HUES6 (cell line): ENCODE results near the gene XRCC5.
"Not testable (repeated sequence)": the region's sequence is repeated elsewhere in the genome, so short reads cannot be mapped to it uniquely, and the experiment has no call there.

ENCODE experiments used
- H3K27ac ChIP-seq: 2 replicates; pipeline ENCODE4 v1.7.0; 2013; ENCODE audit warnings: low read depth, mild to moderate bottlenecking, low read length, inconsistent platforms
- H3K27me3 ChIP-seq: 2 replicates; pipeline ENCODE4 v1.6.1; 2013; ENCODE audit warnings: low read length; ENCODE audit not compliant: control insufficient read depth, insufficient read depth
- H3K36me3 ChIP-seq: 2 replicates; pipeline ENCODE4 v1.6.1; 2013; ENCODE audit warnings: low read length; ENCODE audit not compliant: control insufficient read depth, insufficient read depth
- H3K4me1 ChIP-seq: 2 replicates; pipeline ENCODE4 v1.6.1; 2013; ENCODE audit warnings: low read length; ENCODE audit not compliant: control insufficient read depth, insufficient read depth
- H3K4me3 ChIP-seq: 2 replicates; pipeline ENCODE4 v1.5.1; 2013; ENCODE audit warnings: low read depth, low read length
- H3K9ac ChIP-seq: one replicate; pipeline ENCODE4 v1.6.1; 2013; ENCODE audit warnings: mild to moderate bottlenecking, low read length
- H3K9me3 ChIP-seq: 2 replicates; pipeline ENCODE4 v1.6.1; 2013; ENCODE audit warnings: low read depth, low read length; ENCODE audit not compliant: control insufficient read depth, insufficient read depth

The XRCC5 gene

GRCh38 chr2:216202626-216203250, 93.6 kb downstream of the XRCC5 start:
- H3K27me3 ChIP-seq = no peaks in the 10 kb centered on the region
- no peak overlapping the region for H3K4me3 ChIP-seq
- no peak overlapping the region for H3K9ac ChIP-seq
- H3K4me1 ChIP-seq = no peaks in the 10 kb centered on the region
- H3K27ac ChIP-seq = no peak overlapping the region
- peaks cover 97% of the 10 kb centered on the region for H3K36me3 ChIP-seq
- H3K9me3 ChIP-seq = no peaks in the 10 kb centered on the region

DNA sequence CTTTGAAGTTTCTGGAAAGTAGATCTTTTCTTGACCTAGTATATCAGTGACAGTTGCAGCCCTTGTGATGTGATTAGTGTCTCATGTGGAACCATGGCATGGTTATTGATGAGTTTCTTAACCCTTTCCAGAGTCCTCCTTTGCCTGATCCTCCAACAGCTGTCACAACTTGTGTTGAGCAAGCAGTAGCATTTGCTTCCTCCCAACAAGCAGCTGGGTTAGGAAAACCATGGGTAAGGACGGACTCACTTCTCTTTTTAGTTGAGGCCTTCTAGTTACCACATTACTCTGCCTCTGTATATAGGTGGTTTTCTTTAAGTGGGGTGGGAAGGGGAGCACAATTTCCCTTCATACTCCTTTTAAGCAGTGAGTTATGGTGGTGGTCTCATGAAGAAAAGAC, 96.3 kb downstream of the XRCC5 start:
- Histone ChIP-seq H3K9me3 (no peaks in the 10 kb centered on the region), H3K27ac (no peak overlapping the region), H3K4me3 (no peak overlapping the region), H3K27me3 (no peaks in the 10 kb centered on the region), H3K36me3 (peaks cover 82% of the 10 kb centered on the region), H3K4me1 (0 out of 2 replicates have a peak, but pooled peaks cover 5% of the 10 kb centered on the region), H3K9ac (no peak overlapping the region)

DNA sequence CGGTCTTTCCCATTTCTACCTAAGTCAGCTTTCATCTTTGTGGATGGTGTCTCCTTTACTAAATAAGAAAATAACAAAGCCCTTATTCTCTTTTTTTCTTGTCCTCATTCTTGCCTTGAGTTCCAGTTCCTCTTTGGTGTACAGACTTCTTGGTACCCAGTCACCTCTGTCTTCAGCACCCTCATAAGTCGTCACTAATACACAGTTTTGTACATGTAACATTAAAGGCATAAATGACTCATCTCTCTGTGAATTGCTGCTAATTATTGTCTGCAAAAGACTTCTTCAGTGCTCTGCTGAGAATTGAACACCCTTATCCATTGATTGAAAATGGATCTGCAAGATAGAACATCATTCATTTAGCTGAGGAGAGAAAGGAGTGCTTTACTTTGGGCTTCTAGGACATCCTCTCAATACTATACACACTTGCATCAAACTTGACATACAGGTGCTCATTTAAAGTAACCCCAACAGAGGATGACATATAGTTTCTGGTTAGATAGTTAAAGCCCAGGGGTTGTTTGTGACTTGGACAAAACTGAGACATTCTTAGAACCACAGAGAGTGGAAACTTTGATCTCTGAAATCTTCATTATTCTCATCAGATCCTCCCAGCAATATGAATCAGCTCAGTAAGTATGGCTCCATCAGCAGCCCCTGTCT, 97.0 kb downstream of the XRCC5 start:
- Histone ChIP-seq H3K27ac (no peak overlapping the region), H3K9ac (no peak overlapping the region), H3K36me3 (peaks cover 75% of the 10 kb centered on the region), H3K4me3 (no peak overlapping the region), H3K4me1 (0 out of 2 replicates have a peak, but pooled peaks cover 5% of the 10 kb centered on the region), H3K27me3 (no peaks in the 10 kb centered on the region), H3K9me3 (no peaks in the 10 kb centered on the region)

DNA sequence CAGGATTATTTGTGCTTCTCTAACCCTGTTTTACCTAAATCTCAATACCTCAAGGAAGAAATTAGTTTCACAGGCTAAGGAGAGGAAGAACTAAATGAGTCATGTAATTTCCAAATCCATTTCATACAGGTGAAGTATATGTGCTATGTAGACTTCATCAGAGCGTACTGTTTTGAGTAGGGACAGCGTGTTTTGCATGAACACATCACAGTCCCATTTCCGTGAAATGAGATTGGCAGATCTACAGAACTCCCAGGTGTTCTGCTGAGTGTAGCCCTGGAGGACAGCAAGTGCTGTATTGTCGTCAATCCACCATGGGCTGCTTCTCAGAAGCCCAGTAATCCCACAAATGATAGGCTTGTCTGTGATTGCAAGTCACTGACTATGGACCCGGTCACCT, 97.7 kb downstream of the XRCC5 start:
- Histone ChIP-seq H3K4me1 (0 out of 2 replicates have a peak, but pooled peaks cover 5% of the 10 kb centered on the region), H3K36me3 (peaks cover 68% of the 10 kb centered on the region), H3K27me3 (no peaks in the 10 kb centered on the region), H3K27ac (no peak overlapping the region), H3K4me3 (no peak overlapping the region), H3K9ac (no peak overlapping the region), H3K9me3 (no peaks in the 10 kb centered on the region)

DNA sequence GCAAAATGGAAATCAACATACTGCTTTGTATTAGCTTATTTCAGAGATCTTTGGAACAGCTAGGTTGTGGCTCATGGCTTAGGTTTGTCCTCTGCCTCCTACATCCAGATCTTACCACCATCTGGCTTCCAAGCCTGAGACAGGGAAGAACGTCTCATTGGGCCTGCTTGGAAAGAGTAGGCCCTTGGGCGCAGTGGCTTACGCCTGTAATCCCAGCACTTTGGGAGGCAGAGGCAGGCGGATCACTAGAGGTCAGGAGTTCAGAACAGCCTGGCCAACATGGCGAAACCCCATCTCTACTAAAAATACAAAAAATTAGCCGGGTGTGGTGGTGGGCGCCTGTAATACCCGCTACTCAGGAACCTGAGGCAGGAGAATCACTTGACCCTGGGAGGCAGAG, 99.5 kb downstream of the XRCC5 start:
- not testable (repeated sequence) for H3K27ac ChIP-seq, H3K4me1 ChIP-seq, H3K9me3 ChIP-seq, H3K4me3 ChIP-seq, H3K27me3 ChIP-seq, H3K9ac ChIP-seq
- peaks cover 51% of the 10 kb centered on the region for H3K36me3 ChIP-seq

DNA sequence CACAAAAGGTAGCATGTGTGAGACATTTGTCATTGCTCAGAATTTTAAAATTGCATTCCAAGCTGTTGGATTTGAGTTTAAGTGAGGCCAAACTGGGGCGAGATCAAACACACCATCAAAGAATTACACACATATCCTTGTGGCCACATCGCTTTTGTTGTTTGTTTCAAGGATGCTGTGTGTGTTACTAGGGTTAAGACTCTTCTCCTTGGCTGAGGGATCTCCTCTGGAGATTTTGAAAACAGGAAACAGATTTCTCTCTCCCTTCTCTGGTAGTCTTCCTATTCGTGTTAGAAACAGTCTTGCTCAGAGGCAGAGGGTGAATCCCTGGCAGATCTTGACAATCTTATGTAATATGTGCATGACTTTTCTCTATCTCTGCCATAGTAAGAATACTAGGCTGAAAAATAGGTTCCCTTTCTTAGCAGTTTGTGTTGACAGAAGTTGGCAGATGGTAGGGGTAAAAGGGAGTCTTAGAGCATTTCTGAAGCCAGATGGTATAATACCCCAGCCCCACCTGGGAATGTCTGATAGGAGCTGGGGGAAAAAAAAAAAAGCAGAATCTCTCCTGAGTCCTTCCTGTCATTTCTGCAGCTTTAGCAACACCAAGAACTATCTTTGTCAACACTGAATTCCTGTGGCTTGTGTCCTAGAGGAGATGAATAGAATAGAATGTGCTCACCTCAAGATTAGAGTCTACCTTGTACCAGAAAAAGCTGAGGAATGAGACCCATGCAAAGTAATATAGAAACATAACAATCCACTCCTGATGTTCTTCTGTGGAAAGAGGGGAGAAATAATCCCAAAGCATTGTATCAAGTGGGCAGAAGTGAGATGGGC, 101.8 kb downstream of the XRCC5 start:
- Histone ChIP-seq H3K9me3 (no peaks in the 10 kb centered on the region), H3K27ac (no peak overlapping the region), H3K36me3 (peaks cover 28% of the 10 kb centered on the region), H3K4me1 (0 out of 2 replicates have a peak, but pooled peaks cover 5% of the 10 kb centered on the region), H3K27me3 (no peaks in the 10 kb centered on the region), H3K4me3 (no peak overlapping the region), H3K9ac (no peak overlapping the region)

DNA sequence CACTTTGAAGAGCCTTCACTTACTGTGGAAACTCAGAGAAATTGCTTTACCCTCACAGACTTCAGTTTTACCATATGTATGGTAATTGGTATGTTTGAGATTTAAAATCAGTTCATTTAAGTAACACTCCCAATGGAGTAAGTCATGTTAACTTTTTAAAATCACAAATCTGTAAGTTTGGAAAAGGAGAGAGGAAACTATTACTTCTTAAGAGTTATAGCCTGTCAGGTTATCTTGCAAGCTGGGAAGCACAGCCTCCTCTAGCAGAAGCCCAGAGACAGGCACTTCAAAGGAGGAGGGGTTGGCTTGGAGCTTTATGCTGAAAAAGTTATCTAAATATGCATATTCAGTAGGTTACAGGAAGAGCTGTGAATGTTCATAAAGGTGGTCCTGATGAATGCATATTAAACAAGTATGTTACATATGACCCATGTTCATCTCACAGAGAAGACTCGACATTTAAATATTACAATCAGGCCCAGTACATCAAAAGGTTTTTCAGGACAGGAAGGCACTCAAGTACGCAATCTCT, 102.5 kb downstream of the XRCC5 start:
- no peaks in the 10 kb centered on the region for H3K9me3 ChIP-seq
- H3K4me3 ChIP-seq = no peak overlapping the region
- H3K36me3 ChIP-seq = peaks cover 20% of the 10 kb centered on the region
- H3K27ac ChIP-seq = no peak overlapping the region
- no peak overlapping the region for H3K9ac ChIP-seq
- H3K4me1 ChIP-seq = peaks cover 6% of the 10 kb centered on the region; the same call in 1 of the 2 replicates
- H3K27me3 ChIP-seq = no peaks in the 10 kb centered on the region

DNA sequence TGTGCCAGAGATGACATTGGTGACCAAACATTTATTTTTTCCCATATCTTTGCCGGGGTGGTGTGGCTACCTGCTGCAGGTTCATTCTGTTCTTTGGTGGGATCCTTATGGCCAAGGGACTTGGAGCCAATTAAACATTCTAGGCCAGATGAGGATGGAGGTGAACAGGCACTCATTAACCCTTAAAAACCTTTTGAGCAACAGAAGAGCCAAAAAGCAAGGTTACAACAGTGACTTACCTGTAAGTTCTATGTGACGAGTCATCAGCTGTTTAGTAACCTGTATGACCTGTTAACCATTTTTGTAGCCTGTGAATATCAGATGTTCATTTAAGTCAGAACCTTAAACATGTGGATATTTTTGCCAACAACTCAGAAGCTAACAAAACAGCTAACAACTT, 105.6 kb downstream of the XRCC5 start:
- 0 out of 2 replicates have a peak, but pooled peaks cover under 1% of the 10 kb centered on the region for H3K36me3 ChIP-seq

GRCh38 chr2:216215658-216216390, 106.7 kb downstream of the XRCC5 start:
- Histone ChIP-seq H3K27me3 (no peaks in the 10 kb centered on the region), H3K4me3 (no peak overlapping the region), H3K27ac (no peak overlapping the region), H3K9me3 (no peaks in the 10 kb centered on the region), H3K9ac (no peak overlapping the region), H3K4me1 (peaks cover 11% of the 10 kb centered on the region; the same call in 1 of the 2 replicates), H3K36me3 (no peaks in the 10 kb centered on the region)

More for the DNA sequence above, 105.6 kb downstream of the XRCC5 start:
- H3K9ac ChIP-seq = no peak overlapping the region
- H3K27ac ChIP-seq = no peak overlapping the region
- no peaks in the 10 kb centered on the region for H3K9me3 ChIP-seq
- H3K4me3 ChIP-seq = no peak overlapping the region
- peaks cover 11% of the 10 kb centered on the region; the same call in 1 of the 2 replicates for H3K4me1 ChIP-seq
- H3K27me3 ChIP-seq = no peaks in the 10 kb centered on the region
